Measurements from ENCODE around the gene TOB2.

Gene TOB2

DNA sequence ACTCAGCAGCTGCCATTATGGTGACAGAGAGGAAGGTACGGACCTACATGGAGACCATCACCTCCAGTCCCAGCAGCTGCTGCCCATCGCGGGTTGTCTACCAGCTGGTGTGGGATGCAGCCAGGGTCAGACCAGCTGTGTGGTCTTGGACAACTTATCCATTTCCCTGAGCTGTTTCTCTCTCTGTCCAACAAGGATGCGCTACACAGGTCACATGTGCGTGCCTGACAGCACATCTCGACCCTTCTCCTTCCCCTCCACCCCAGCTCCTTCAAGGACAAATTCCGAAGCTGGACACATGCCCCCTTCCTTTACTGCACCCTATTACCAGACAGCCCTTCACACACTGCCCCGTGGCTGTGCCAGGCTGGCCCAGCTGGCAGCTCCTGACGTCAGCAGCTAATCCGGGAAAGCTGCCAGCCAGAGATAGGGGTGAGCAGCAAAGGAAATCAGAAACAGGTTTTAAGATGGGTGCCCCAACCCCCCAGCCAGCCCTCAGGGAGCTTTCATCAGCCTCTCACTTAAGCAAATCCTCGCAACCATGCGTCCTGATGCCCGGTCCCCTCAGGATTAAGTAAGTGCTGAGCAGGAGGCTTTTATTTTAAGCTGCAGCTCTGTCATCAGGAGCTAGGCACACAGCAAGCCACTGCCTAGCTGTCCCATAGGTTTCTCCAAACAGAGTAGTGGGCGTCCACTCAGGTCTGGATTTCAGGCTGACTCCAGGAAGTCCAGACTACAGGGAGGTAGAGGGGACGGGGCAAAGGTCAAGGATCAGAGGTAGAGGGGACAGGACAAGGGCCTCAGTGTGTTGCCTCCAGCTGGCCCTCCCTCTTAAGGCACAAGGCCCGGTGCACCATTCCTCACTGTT, 44.6 kb downstream of the TOB2 start:
- Histone ChIP-seq H3K79me2 (ENCODE audit: insufficient read depth, low read length) (no peaks in the 10 kb centered on the region), H3K27ac (ENCODE audit: low read depth, low read length, poor library complexity, severe bottlenecking) (no peak overlapping the region), H3K4me1 (ENCODE audit: insufficient read depth, low read length, severe bottlenecking) (no peaks in the 10 kb centered on the region), H3K36me3 (ENCODE audit: insufficient read depth, low read length) (no peaks in the 10 kb centered on the region), H3F3A (ENCODE audit: insufficient read depth, low read length) (no peaks in the 10 kb centered on the region), H3K27me3 (ENCODE audit: insufficient read depth, low read length) (no peaks in the 10 kb centered on the region), H3K4me3 (ENCODE audit: low read depth, low read length, poor library complexity, severe bottlenecking) (no peak overlapping the region), H2AFZ (ENCODE audit: low read length) (no peak overlapping the region), H4K20me1 (ENCODE audit: insufficient read depth, low read length) (no peaks in the 10 kb centered on the region), H3K9me2 (ENCODE audit: low read depth, low read length) (no peaks in the 10 kb centered on the region), H3K9me3 (ENCODE audit: low read length) (no peaks in the 10 kb centered on the region), H3K4me2 (ENCODE audit: low read length) (no peak overlapping the region), H3K9ac (ENCODE audit: low read length) (no peak overlapping the region)
- TF ChIP-seq EZH2 (IDR thresholded peaks at IDR 0.05; ENCODE audit: borderline replicate concordance, low read length) (no peak), CTCF (IDR thresholded peaks at IDR 0.05; ENCODE audit: low read length) (no peak)

GRCh38 chr22:41398921-41399320, 47.7 kb downstream of the TOB2 start:
- Histone ChIP-seq H3K27ac (ENCODE audit: low read depth, low read length, poor library complexity, severe bottlenecking) (no peak overlapping the region), H3K79me2 (ENCODE audit: insufficient read depth, low read length) (no peaks in the 10 kb centered on the region), H3K4me3 (ENCODE audit: low read depth, low read length, poor library complexity, severe bottlenecking) (no peak overlapping the region), H3K9ac (ENCODE audit: low read length) (no peak overlapping the region), H3K27me3 (ENCODE audit: insufficient read depth, low read length) (no peaks in the 10 kb centered on the region), H3K9me2 (ENCODE audit: low read depth, low read length) (no peaks in the 10 kb centered on the region), H3K4me2 (ENCODE audit: low read length) (no peak overlapping the region), H3F3A (ENCODE audit: insufficient read depth, low read length) (no peaks in the 10 kb centered on the region), H3K9me3 (ENCODE audit: low read length) (no peaks in the 10 kb centered on the region), H3K36me3 (ENCODE audit: insufficient read depth, low read length) (peaks cover 12% of the 10 kb centered on the region), H2AFZ (ENCODE audit: low read length) (no peak overlapping the region), H4K20me1 (ENCODE audit: insufficient read depth, low read length) (no peaks in the 10 kb centered on the region), H3K4me1 (ENCODE audit: insufficient read depth, low read length, severe bottlenecking) (no peaks in the 10 kb centered on the region)
- no peak for TF ChIP-seq EZH2 (IDR thresholded peaks at IDR 0.05; ENCODE audit: borderline replicate concordance, low read length)
- TF ChIP-seq CTCF (IDR thresholded peaks at IDR 0.05; ENCODE audit: low read length), result no peak

DNA sequence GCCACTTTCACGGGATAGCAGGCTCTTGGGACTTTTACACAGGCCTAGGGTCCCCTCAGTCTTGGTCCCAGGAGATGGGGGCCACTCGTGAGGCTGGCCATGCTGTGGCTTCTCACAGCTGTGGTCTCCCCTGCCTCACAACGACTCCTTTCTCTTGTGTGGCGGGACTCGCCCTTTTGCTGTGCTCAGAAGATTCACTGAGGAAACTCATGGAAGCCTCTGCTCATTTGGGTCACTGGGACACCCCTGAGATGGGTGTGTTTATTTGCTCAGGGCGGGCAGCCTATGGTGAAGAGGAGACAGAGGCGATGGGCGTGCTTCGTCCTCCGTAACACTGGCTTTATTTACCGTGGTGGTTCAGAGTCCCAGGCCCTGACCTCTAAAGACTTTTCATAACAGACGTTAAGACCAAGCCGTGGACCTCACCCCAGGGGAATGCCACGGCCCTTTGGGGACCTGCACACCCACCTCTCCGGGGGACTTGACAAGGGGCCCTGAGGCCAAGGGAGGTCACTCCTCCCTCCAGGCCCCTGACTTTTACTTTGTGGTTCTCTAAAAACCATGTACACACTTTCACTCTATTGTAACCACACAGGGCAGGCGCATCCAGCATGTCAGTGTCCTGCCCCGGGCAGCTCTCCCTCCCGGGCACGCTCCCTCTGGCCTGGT, 49.3 kb downstream of the TOB2 start:
- H3F3A ChIP-seq (ENCODE audit: insufficient read depth, low read length), result no peaks in the 10 kb centered on the region
- no peaks in the 10 kb centered on the region for H4K20me1 ChIP-seq (ENCODE audit: insufficient read depth, low read length)
- H3K4me2 ChIP-seq (ENCODE audit: low read length), result no peak overlapping the region
- no peaks in the 10 kb centered on the region for H3K9me3 ChIP-seq (ENCODE audit: low read length)
- H3K4me1 ChIP-seq (ENCODE audit: insufficient read depth, low read length, severe bottlenecking), result no peaks in the 10 kb centered on the region
- H2AFZ ChIP-seq (ENCODE audit: low read length), result no peak overlapping the region
- H3K9me2 ChIP-seq (ENCODE audit: low read depth, low read length), result no peaks in the 10 kb centered on the region
- no peak overlapping the region for H3K9ac ChIP-seq (ENCODE audit: low read length)
- H3K27ac ChIP-seq (ENCODE audit: low read depth, low read length, poor library complexity, severe bottlenecking), result no peak overlapping the region
- H3K27me3 ChIP-seq (ENCODE audit: insufficient read depth, low read length), result no peaks in the 10 kb centered on the region
- no peak overlapping the region for H3K4me3 ChIP-seq (ENCODE audit: low read depth, low read length, poor library complexity, severe bottlenecking)
- H3K36me3 ChIP-seq (ENCODE audit: insufficient read depth, low read length), result peaks cover 12% of the 10 kb centered on the region
- TF ChIP-seq EZH2 (IDR thresholded peaks at IDR 0.05; ENCODE audit: borderline replicate concordance, low read length), result no peak
- TF ChIP-seq CTCF (IDR thresholded peaks at IDR 0.05; ENCODE audit: low read length), result no peak
- no peaks in the 10 kb centered on the region for H3K79me2 ChIP-seq (ENCODE audit: insufficient read depth, low read length)

Data from OCI-LY1 (cell line).